Prostate gland (tissue), 2 donors: ENCODE results near the gene IRF2. TPM values are rescaled to one million over a fixed set of nuclear protein-coding genes. Genes with fewer than 3 reads are reported as not detected.

ENCODE experiments used
- DNase-seq: peaks from one replicate; pipeline ENCODE4 v3.0.0-alpha.2; 2019; ENCODE audit warnings: low spot score
- H3K27ac ChIP-seq, 2 donors: fragments of 200-600 bp; sonication (generic); 2 replicates each; pipeline ENCODE4 v1.5.1; 2017 to 2019
- H3K27me3 ChIP-seq: fragments of 200-600 bp; sonication (generic); replicated peaks from 2 replicates; pipeline ENCODE4 v1.5.1; 2019; ENCODE audit not compliant: insufficient read depth
- H3K36me3 ChIP-seq, 2 donors: fragments of 200-600 bp; sonication (generic); 1 replicate in 1 of 2; 2 replicates in 1 of 2; pipeline versions ENCODE4 v1.5.1 to v1.8.1; 2017 to 2019
- H3K4me1 ChIP-seq: fragments of 200-600 bp; sonication (generic); replicated peaks from 2 replicates; pipeline ENCODE4 v1.5.1; 2019
- H3K4me3 ChIP-seq, 2 donors: fragments of 200-600 bp; sonication (generic); 2 replicates each; pipeline ENCODE4 v1.5.1; 2017 to 2019
- H3K9me3 ChIP-seq: fragments of 200-600 bp; sonication (generic); 2 replicates; pipeline ENCODE4 v1.5.1; 2017
- POLR2A ChIP-seq: fragments of 450-650 bp; IDR thresholded peaks from one replicate; pipeline ENCODE4 v1.6.1; 2016; ENCODE audit warnings: antibody characterized with exemption, mild to moderate bottlenecking
- POLR2AphosphoS5 ChIP-seq: sonication (generic); formaldehyde crosslinking; IDR thresholded peaks from one replicate; pipeline ENCODE4 v1.6.1; 2017; ENCODE audit warnings: antibody characterized with exemption
- WGBS: methylation state at CpG from one replicate; pipeline ENCODE4 v1.1.5; 2018; 5-methylcytosine and 5-hydroxymethylcytosine counted together
- intact Hi-C: fragments of 100-400 bp; cut with DNase I; formaldehyde crosslinking; loops from one replicate; pipeline ENCODE4 v1.14.2; 2022
- small RNA-seq, 2 donors: library from RNA; depleted of rRNA; stranded (forward); fragments of <200 nt; gene quantifications; one replicate each; pipeline ENCODE3, GENCODE V24; 2016
- total RNA-seq, 2 donors: library from RNA; depleted of rRNA; stranded (reverse); fragments of >200 nt; gene quantifications; one replicate each; pipeline ENCODE4 v1.1.0, GENCODE V29; 2016
- TF ChIP-seq, protein P1 (sequence below), 4 experiments: fragments of 200-600 bp in 2 of 4; fragments of 450-650 bp in 2 of 4; sonication (generic) in 2 of 4; IDR thresholded peaks; 1 replicate in 3 of 4; 2 replicates in 1 of 4; pipeline ENCODE4 v1.5.1; 2016 to 2019; ENCODE audit warnings: antibody characterized with exemption in 4 of 4, mild to moderate bottlenecking in 2 of 4, moderate library complexity in 2 of 4

Gene IRF2
- total RNA-seq, 2 donors from 2014 or later, result 40.7 to 49.9 TPM

DNA sequence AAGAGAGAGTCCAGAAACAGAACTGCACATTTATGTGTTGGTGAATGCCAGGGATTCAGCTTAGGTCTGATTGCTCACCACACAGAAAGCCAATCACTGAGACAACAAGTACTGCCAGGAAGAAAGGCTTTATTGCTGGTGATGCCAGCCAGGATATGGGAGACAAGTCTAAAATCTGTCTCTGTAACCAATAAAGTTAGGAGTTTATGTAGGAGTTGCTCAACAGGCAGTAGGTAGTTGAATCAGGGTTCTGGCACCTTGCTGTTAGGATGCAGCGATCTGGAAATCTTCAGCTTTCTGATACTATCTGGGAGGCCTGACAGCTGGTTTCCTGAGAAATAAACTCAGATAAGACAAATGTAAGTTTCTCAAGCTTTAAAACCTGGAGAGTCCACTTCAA is 136.4 kb downstream of the IRF2 start:
- TF ChIP-seq, protein P1, sequence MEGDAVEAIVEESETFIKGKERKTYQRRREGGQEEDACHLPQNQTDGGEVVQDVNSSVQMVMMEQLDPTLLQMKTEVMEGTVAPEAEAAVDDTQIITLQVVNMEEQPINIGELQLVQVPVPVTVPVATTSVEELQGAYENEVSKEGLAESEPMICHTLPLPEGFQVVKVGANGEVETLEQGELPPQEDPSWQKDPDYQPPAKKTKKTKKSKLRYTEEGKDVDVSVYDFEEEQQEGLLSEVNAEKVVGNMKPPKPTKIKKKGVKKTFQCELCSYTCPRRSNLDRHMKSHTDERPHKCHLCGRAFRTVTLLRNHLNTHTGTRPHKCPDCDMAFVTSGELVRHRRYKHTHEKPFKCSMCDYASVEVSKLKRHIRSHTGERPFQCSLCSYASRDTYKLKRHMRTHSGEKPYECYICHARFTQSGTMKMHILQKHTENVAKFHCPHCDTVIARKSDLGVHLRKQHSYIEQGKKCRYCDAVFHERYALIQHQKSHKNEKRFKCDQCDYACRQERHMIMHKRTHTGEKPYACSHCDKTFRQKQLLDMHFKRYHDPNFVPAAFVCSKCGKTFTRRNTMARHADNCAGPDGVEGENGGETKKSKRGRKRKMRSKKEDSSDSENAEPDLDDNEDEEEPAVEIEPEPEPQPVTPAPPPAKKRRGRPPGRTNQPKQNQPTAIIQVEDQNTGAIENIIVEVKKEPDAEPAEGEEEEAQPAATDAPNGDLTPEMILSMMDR (IDR thresholded peaks at IDR 0.05), result no peak
- TF ChIP-seq POLR2A (no peak), POLR2AphosphoS5 (no peak)
- no peak overlapping the region for H3K4me3 ChIP-seq
- 0% methylated on average over 1 of the region's 1 CpG for WGBS
- H3K9me3 ChIP-seq, result no peaks in the 10 kb centered on the region
- intact Hi-C loops, result no loop called here
- no peaks in the 10 kb centered on the region for H3K36me3 ChIP-seq
- no peaks in the 10 kb centered on the region for H3K4me1 ChIP-seq
- H3K27ac ChIP-seq, result no peak overlapping the region
- no peak for DNase-seq
- no peaks in the 10 kb centered on the region for H3K27me3 ChIP-seq

Small RNAs within 50 kb of the gene (small RNA-seq; reads per million reads assigned to genes)
- gene RF00152, result 0 reads per million in 2 donors

Other genes with a start within 250 kb of the IRF2 start
- gene CASP3, start 174.9 kb upstream of the IRF2 start, total RNA-seq, result 10 to 100 TPM; 13.3 to 13.8 TPM
- 10 to 100 TPM; 14.3 to 28.6 TPM for gene PRIMPOL, start 175.2 kb upstream of the IRF2 start, total RNA-seq